ENCODE data around the gene SURF2.
"Not testable (repeated sequence)": the region's sequence is repeated elsewhere in the genome, so short reads cannot be mapped to it uniquely, and the experiment has no call there.

SURF2 gene

GRCh38 chr9:133356391-133357091 is at the start of gene SURF2, which contains the start of gene SURF1:
SURF2 (plus strand) TSS chr9:133356550; CDS start chr9:133356593, 43 bp downstream.
SURF1 (minus strand) TSS chr9:133356487; CDS start chr9:133356453, 34 bp downstream.
- Mint-ChIP-seq H3K9me3 (no peaks in the 10 kb centered on the region), H3K27me3 (no peaks in the 10 kb centered on the region), H3K36me3 (ENCODE audit: low read depth) (peaks cover 26% of the 10 kb centered on the region), H3K4me3 (peak within 1 kb of the TSS; percentile 88), H3K27ac (peak within 1 kb of the TSS; percentile 85), H3K4me1 (peaks cover 45% of the 10 kb centered on the region)
- DNase-seq (peak; percentile 94), ATAC-seq (peak; percentile 67)

- Mint-ChIP-seq H3K4me3 (no peak overlapping the region), H3K27me3 (peaks cover 8% of the 10 kb centered on the region), H3K27ac (no peak overlapping the region), H3K36me3 (ENCODE audit: low read depth) (no peaks in the 10 kb centered on the region), H3K9me3 (no peaks in the 10 kb centered on the region), H3K4me1 (no peaks in the 10 kb centered on the region)
- DNase-seq (no peak), ATAC-seq (no peak)
Measured at GRCh38 chr9:133307301-133307700, 49.0 kb upstream of the SURF2 start.

GRCh38 chr9:133309608-133310007 is 46.7 kb upstream of the SURF2 start:
- DNase-seq (no peak), ATAC-seq (no peak)
- Mint-ChIP-seq H3K4me3 (no peak overlapping the region), H3K36me3 (ENCODE audit: low read depth) (no peaks in the 10 kb centered on the region), H3K27me3 (peaks cover 8% of the 10 kb centered on the region), H3K4me1 (no peaks in the 10 kb centered on the region), H3K27ac (no peak overlapping the region), H3K9me3 (no peaks in the 10 kb centered on the region)

- H3K4me3 Mint-ChIP-seq: no peak overlapping the region
- no peak for ATAC-seq
Measured at GRCh38 chr9:133315997-133316396, 40.4 kb upstream of the SURF2 start.

GRCh38 chr9:133317551-133317950 is 38.8 kb upstream of the SURF2 start:
- H3K4me3 Mint-ChIP-seq; H3K9me3 Mint-ChIP-seq; H3K27me3 Mint-ChIP-seq; ATAC-seq; DNase-seq; H3K36me3 Mint-ChIP-seq (ENCODE audit: low read depth); H3K27ac Mint-ChIP-seq; H3K4me1 Mint-ChIP-seq: not testable (repeated sequence)

More at GRCh38 chr9:133315997-133316396, 40.4 kb upstream of the SURF2 start:
- no peak for DNase-seq
- no peaks in the 10 kb centered on the region for H3K36me3 Mint-ChIP-seq (ENCODE audit: low read depth)
- no peaks in the 10 kb centered on the region for H3K4me1 Mint-ChIP-seq
- peaks cover 2% of the 10 kb centered on the region for H3K27me3 Mint-ChIP-seq
- H3K9me3 Mint-ChIP-seq: no peaks in the 10 kb centered on the region
- H3K27ac Mint-ChIP-seq: no peak overlapping the region

- no peaks in the 10 kb centered on the region for H3K4me1 Mint-ChIP-seq
- no peaks in the 10 kb centered on the region for H3K27me3 Mint-ChIP-seq
- H3K9me3 Mint-ChIP-seq: no peaks in the 10 kb centered on the region
- DNase-seq (no peak), ATAC-seq (no peak)
- H3K27ac Mint-ChIP-seq: no peak overlapping the region
- no peaks in the 10 kb centered on the region for H3K36me3 Mint-ChIP-seq (ENCODE audit: low read depth)
- H3K4me3 Mint-ChIP-seq: no peak overlapping the region
Measured at GRCh38 chr9:133320421-133320881, 35.9 kb upstream of the SURF2 start.

GRCh38 chr9:133321411-133321935 is 34.9 kb upstream of the SURF2 start:
- no peak for DNase-seq
- Mint-ChIP-seq H3K4me3 (no peak overlapping the region), H3K4me1 (no peaks in the 10 kb centered on the region), H3K9me3 (no peaks in the 10 kb centered on the region), H3K27ac (no peak overlapping the region), H3K36me3 (ENCODE audit: low read depth) (no peaks in the 10 kb centered on the region), H3K27me3 (no peaks in the 10 kb centered on the region)
- no peak for ATAC-seq

- Mint-ChIP-seq H3K36me3 (ENCODE audit: low read depth) (no peaks in the 10 kb centered on the region), H3K4me1 (no peaks in the 10 kb centered on the region), H3K27ac (no peak overlapping the region), H3K9me3 (no peaks in the 10 kb centered on the region), H3K27me3 (no peaks in the 10 kb centered on the region), H3K4me3 (no peak overlapping the region)
- DNase-seq (no peak), ATAC-seq (no peak)
Measured at GRCh38 chr9:133322701-133323100, 33.6 kb upstream of the SURF2 start.

- Mint-ChIP-seq H3K9me3 (no peaks in the 10 kb centered on the region), H3K4me1 (no peaks in the 10 kb centered on the region), H3K36me3 (ENCODE audit: low read depth) (no peaks in the 10 kb centered on the region), H3K27ac (no peak overlapping the region), H3K4me3 (no peak overlapping the region), H3K27me3 (no peaks in the 10 kb centered on the region)
- no peak for ATAC-seq
- DNase-seq: no peak
Measured at GRCh38 chr9:133323211-133323610, 33.1 kb upstream of the SURF2 start.

GRCh38 chr9:133323991-133324703 is 32.2 kb upstream of the SURF2 start:
- no peak overlapping the region for H3K4me3 Mint-ChIP-seq

GRCh38 chr9:133327021-133327420 is 29.3 kb upstream of the SURF2 start:
- not testable (repeated sequence) for ATAC-seq

More at GRCh38 chr9:133323991-133324703, 32.2 kb upstream of the SURF2 start:
- H3K27me3 Mint-ChIP-seq: no peaks in the 10 kb centered on the region
- no peak for ATAC-seq
- H3K27ac Mint-ChIP-seq: no peak overlapping the region
- H3K9me3 Mint-ChIP-seq: no peaks in the 10 kb centered on the region
- peaks cover 3% of the 10 kb centered on the region for H3K36me3 Mint-ChIP-seq (ENCODE audit: low read depth)
- H3K4me1 Mint-ChIP-seq: no peaks in the 10 kb centered on the region
- DNase-seq: no peak

GRCh38 chr9:133327834-133328484 is 28.4 kb upstream of the SURF2 start:
- no peaks in the 10 kb centered on the region for H3K27me3 Mint-ChIP-seq
- H3K9me3 Mint-ChIP-seq: no peaks in the 10 kb centered on the region
- DNase-seq (no peak), ATAC-seq (no peak)
- H3K36me3 Mint-ChIP-seq (ENCODE audit: low read depth): peaks cover 26% of the 10 kb centered on the region
- no peak overlapping the region for H3K4me3 Mint-ChIP-seq
- H3K4me1 Mint-ChIP-seq: peaks cover 6% of the 10 kb centered on the region
- H3K27ac Mint-ChIP-seq: no peak overlapping the region

More at GRCh38 chr9:133327021-133327420, 29.3 kb upstream of the SURF2 start:
- H3K36me3 Mint-ChIP-seq (ENCODE audit: low read depth): peaks cover 16% of the 10 kb centered on the region
- not testable (repeated sequence) for H3K4me3 Mint-ChIP-seq, H3K27ac Mint-ChIP-seq, H3K9me3 Mint-ChIP-seq, H3K27me3 Mint-ChIP-seq, H3K4me1 Mint-ChIP-seq, DNase-seq

- peaks cover 35% of the 10 kb centered on the region for H3K36me3 Mint-ChIP-seq (ENCODE audit: low read depth)
- peaks cover 15% of the 10 kb centered on the region for H3K4me1 Mint-ChIP-seq
- H3K27me3 Mint-ChIP-seq, H3K4me3 Mint-ChIP-seq, ATAC-seq, DNase-seq, H3K9me3 Mint-ChIP-seq, H3K27ac Mint-ChIP-seq: not testable (repeated sequence)
Measured at GRCh38 chr9:133329306-133330156, 26.8 kb upstream of the SURF2 start.

GRCh38 chr9:133331221-133331620 is 25.1 kb upstream of the SURF2 start:
- H3K27me3 Mint-ChIP-seq: no peaks in the 10 kb centered on the region
- no peak overlapping the region for H3K4me3 Mint-ChIP-seq
- peak overlapping the region; percentile 0 for H3K27ac Mint-ChIP-seq
- no peaks in the 10 kb centered on the region for H3K9me3 Mint-ChIP-seq
- peaks cover 23% of the 10 kb centered on the region for H3K4me1 Mint-ChIP-seq
- ATAC-seq (no peak), DNase-seq (no peak)
- peaks cover 47% of the 10 kb centered on the region for H3K36me3 Mint-ChIP-seq (ENCODE audit: low read depth)

Data from activated naive CD8-positive, alpha-beta T cell treated with anti-CD3 and anti-CD28 coated beads, Interleukin-2, amount 50 U/mL, for 24 hours (primary cell).